Upper lobe of left lung (tissue), 4 donors: ENCODE measurements around the gene CSTPP1.

Source experiments
- EP300 ChIP-seq, 4 donors: sonication (generic); formaldehyde crosslinking; IDR thresholded peaks; one replicate each; pipeline ENCODE4 v1.5.1; 2017; ENCODE audit warnings: antibody characterized with exemption in 4 of 4, control low read depth in 2 of 4
- POLR2A ChIP-seq, 4 donors: fragments of 450-650 bp; IDR thresholded peaks; one replicate each; pipeline ENCODE4 v1.5.1; 2016 to 2017; ENCODE audit warnings: antibody characterized with exemption in 4 of 4, mild to moderate bottlenecking in 2 of 4
- POLR2AphosphoS5 ChIP-seq, 2 donors: sonication (generic); formaldehyde crosslinking; IDR thresholded peaks; one replicate each; pipeline ENCODE4 v1.5.1; 2017; ENCODE audit warnings: antibody characterized with exemption in 2 of 2
- TF ChIP-seq, protein P1 (sequence below), 6 experiments: fragments of 450-650 bp in 4 of 6; fragments of 200-600 bp in 2 of 6; sonication (generic) in 2 of 6; IDR thresholded peaks; one replicate each; pipeline ENCODE4 v1.5.1; 2016 to 2019; ENCODE audit warnings: antibody characterized with exemption in 6 of 6

DNA sequence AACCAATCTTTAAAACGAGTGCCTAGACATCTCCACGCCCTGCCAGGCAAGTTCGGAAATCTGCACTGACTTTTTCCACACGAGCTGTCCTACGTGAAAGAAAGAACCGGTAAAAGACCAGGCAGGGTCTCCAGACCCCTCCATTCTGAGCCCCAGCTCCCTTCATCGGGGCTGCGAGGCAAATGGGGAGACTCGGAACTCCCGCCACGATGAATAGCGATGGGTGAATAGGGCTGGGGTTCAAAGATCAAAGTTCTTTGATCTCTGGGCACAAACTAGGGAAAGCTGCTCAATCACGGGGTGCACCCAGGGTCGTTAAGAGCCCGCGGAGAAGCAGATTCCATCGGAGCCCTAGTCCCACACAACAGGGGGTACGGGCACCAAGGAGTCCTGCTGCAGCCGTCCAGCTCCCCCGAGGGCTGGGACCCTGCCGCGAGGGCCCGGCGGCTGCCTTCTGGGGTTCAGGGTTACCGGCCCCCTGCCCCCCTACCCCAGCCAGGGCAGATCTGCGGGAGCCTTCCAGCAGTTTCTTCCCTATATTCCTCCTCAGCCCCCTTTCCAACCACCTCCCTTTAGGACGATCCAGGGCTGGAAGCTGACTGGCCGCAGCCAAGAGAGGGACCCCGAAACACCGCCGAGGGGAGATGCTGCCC, 19.3 kb upstream of the CSTPP1 start:
- TF ChIP-seq, protein P1, sequence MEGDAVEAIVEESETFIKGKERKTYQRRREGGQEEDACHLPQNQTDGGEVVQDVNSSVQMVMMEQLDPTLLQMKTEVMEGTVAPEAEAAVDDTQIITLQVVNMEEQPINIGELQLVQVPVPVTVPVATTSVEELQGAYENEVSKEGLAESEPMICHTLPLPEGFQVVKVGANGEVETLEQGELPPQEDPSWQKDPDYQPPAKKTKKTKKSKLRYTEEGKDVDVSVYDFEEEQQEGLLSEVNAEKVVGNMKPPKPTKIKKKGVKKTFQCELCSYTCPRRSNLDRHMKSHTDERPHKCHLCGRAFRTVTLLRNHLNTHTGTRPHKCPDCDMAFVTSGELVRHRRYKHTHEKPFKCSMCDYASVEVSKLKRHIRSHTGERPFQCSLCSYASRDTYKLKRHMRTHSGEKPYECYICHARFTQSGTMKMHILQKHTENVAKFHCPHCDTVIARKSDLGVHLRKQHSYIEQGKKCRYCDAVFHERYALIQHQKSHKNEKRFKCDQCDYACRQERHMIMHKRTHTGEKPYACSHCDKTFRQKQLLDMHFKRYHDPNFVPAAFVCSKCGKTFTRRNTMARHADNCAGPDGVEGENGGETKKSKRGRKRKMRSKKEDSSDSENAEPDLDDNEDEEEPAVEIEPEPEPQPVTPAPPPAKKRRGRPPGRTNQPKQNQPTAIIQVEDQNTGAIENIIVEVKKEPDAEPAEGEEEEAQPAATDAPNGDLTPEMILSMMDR (IDR thresholded peaks at IDR 0.05): no peak
- TF ChIP-seq POLR2AphosphoS5 (IDR thresholded peaks at IDR 0.05) (no peak), POLR2A (IDR thresholded peaks at IDR 0.05) (peak in 1 of 4 donors; percentile 2), EP300 (IDR thresholded peaks at IDR 0.05) (no peak)
